GM21526 (cell line): ENCODE data around the gene DGKI.

Source experiments
- ATAC-seq: cut with Tn5 transposase; IDR thresholded peaks from one replicate; pipeline ENCODE4 v1.9.1; 2021; ENCODE audit warnings: moderate library complexity; ENCODE audit not compliant: unreplicated experiment, low FRiP score

DGKI gene

GRCh38 chr7:137873524-137873923, 26.8 kb upstream of the DGKI start:
- no peak for ATAC-seq

GRCh38 chr7:137871170-137871915, 24.6 kb upstream of the DGKI start:
- no peak for ATAC-seq

- ATAC-seq = no peak
These were observed 23.9 kb upstream of the DGKI start for GRCh38 chr7:137870684-137871083.

GRCh38 chr7:137870078-137870477, 23.3 kb upstream of the DGKI start:
- ATAC-seq = no peak

- ATAC-seq = no peak
These were observed 22.5 kb upstream of the DGKI start for GRCh38 chr7:137869260-137869659.

- no peak for ATAC-seq
These were observed 20.5 kb upstream of the DGKI start for GRCh38 chr7:137867289-137867688.

GRCh38 chr7:137865764-137866163, 19.0 kb upstream of the DGKI start:
- ATAC-seq = no peak

GRCh38 chr7:137862964-137863363, 16.2 kb upstream of the DGKI start:
- no peak for ATAC-seq

- ATAC-seq = no peak
These were observed 15.6 kb upstream of the DGKI start for GRCh38 chr7:137862358-137862757.

- ATAC-seq = no peak
These were observed 13.8 kb upstream of the DGKI start for GRCh38 chr7:137860542-137860941.

GRCh38 chr7:137853053-137853452, 6.3 kb upstream of the DGKI start:
- no peak for ATAC-seq

GRCh38 chr7:137852108-137852507, 5.3 kb upstream of the DGKI start:
- no peak for ATAC-seq

GRCh38 chr7:137850972-137851945, 4.5 kb upstream of the DGKI start:
- no peak for ATAC-seq

GRCh38 chr7:137850571-137850970, 3.8 kb upstream of the DGKI start:
- no peak for ATAC-seq

- no peak for ATAC-seq
These were observed 1.3 kb upstream of the DGKI start for GRCh38 chr7:137848095-137848494.

GRCh38 chr7:137847568-137848050, 835 bp upstream of the DGKI start:
- ATAC-seq = no peak

- ATAC-seq = no peak
These were observed 286 bp downstream of the DGKI start for GRCh38 chr7:137846549-137846826.

GRCh38 chr7:137844677-137845425, 1.9 kb downstream of the DGKI start:
- no peak for ATAC-seq

- ATAC-seq = no peak
These were observed 6.6 kb downstream of the DGKI start for GRCh38 chr7:137839903-137840779.

GRCh38 chr7:137838706-137839315, 8.0 kb downstream of the DGKI start:
- no peak for ATAC-seq
